Motor neuron (in vitro differentiated cells): ENCODE results near the gene LSAMP. TPM values are rescaled to one million over a fixed set of nuclear protein-coding genes. Genes with fewer than 3 reads are reported as not detected.

ENCODE experiments used
- ATAC-seq, 8 experiments: fragments of 200-7000 bp; cut with Tn5 transposase; replicated peaks in 6 of 8; 2 replicates each; pipeline ENCODE4 v1.8.0; 2021; ENCODE audit warnings: mild to moderate bottlenecking in 8 of 8, moderate library complexity in 8 of 8
- H3K27ac ChIP-seq, 2 donors: fragments of 250-450 bp; sonication (Bioruptor Pico); 2 replicates each; pipeline ENCODE4 v1.9.0; 2021; ENCODE audit warnings: antibody characterized with exemption in 2 of 2, mild to moderate bottlenecking in 2 of 2, moderate library complexity in 1 of 2
- H3K4me1 ChIP-seq, 2 donors: fragments of 250-450 bp; sonication (Bioruptor Pico); replicated peaks in 1 of 2; 2 replicates each; pipeline ENCODE4 v1.6.1; 2021; ENCODE audit warnings: antibody characterized with exemption in 2 of 2, mild to moderate bottlenecking in 2 of 2, moderate library complexity in 1 of 2
- H3K4me3 ChIP-seq, 5 donors: fragments of 250-450 bp; sonication (Bioruptor Pico); 2 replicates each; pipeline ENCODE4 v1.9.0; 2021; ENCODE audit warnings: antibody characterized with exemption in 5 of 5, mild to moderate bottlenecking in 5 of 5, moderate library complexity in 4 of 5
- WGBS, 10 experiments: fragments of 450-650 bp; shearing (Covaris generic); methylation state at CpG; one replicate each; pipeline ENCODE4 v1.0.0; 2022; 5-methylcytosine and 5-hydroxymethylcytosine counted together
- in situ Hi-C, 9 experiments: fragments of 400-800 bp; cut with MboI; loops; one replicate each; pipeline ENCODE4 v1.15.0; 2021; ENCODE audit warnings: low sequenced_read_pairs in 9 of 9, low pct_unique_long_range_greater_than_20kb in 2 of 9; ENCODE audit not compliant: unreplicated experiment in 9 of 9
- total RNA-seq, 8 experiments: library from RNA; unstranded; fragments of 300-600 nt; gene quantifications; 2 replicates each; pipeline versions ENCODE4 v1.2.3 to v1.2.4, GENCODE V29; 2022

The LSAMP gene
- total RNA-seq, 8 experiments from 2014 or later: 24.4 to 76.5 (median 39.2) TPM

- Histone ChIP-seq H3K4me1 (peaks cover 0 to 6% of the 10 kb centered on the region in 2 donors), H3K27ac (no peak overlapping the region), H3K4me3 (no peak overlapping the region)
- no peak for ATAC-seq
- WGBS, 10 experiments: 33 to 100% (median 70%) methylated on average over 1 of the region's 1 CpG; no CpG with 5 or more reads in 4 of the 10 experiments
- in situ Hi-C loops: no loop called here
Observed at GRCh38 chr3:116057400-116058006, 387.8 kb downstream of the LSAMP start.

GRCh38 chr3:116056280-116056679 is 389.0 kb downstream of the LSAMP start:
- Histone ChIP-seq H3K4me1 (peaks cover 0 to 15% of the 10 kb centered on the region in 2 donors), H3K27ac (no peak overlapping the region), H3K4me3 (no peak overlapping the region)
- in situ Hi-C loops: no loop called here
- WGBS, 10 experiments: 72 to 100% (median 95%) methylated on average over 2 of the region's 2 CpGs; no CpG with 5 or more reads in 2 of the 10 experiments
- no peak for ATAC-seq

- ATAC-seq: no peak
- Histone ChIP-seq H3K4me1 (peaks cover 0 to 11% of the 10 kb centered on the region in 2 donors), H3K4me3 (no peak overlapping the region), H3K27ac (no peak overlapping the region)
- in situ Hi-C loops: no loop called here
Observed at GRCh38 chr3:116053017-116053416, 392.3 kb downstream of the LSAMP start.

- H3K27ac ChIP-seq: no peak overlapping the region
- no peak overlapping the region for H3K4me3 ChIP-seq
- ATAC-seq: no peak
- in situ Hi-C loops: no loop called here
- H3K4me1 ChIP-seq: peaks cover 0 to 11% of the 10 kb centered on the region in 2 donors
- 83 to 100% (median 95%) methylated on average over 2 to 3 of the region's 3 CpGs; no CpG with 5 or more reads in 6 of the 10 experiments for WGBS, 10 experiments
Observed at GRCh38 chr3:116052602-116053001, 392.7 kb downstream of the LSAMP start.

- Histone ChIP-seq H3K4me3 (no peak overlapping the region), H3K27ac (no peak overlapping the region), H3K4me1 (peaks cover 0 to 17% of the 10 kb centered on the region in 2 donors)
- in situ Hi-C loops: no loop called here
- ATAC-seq: no peak
- WGBS, 10 experiments: 65 to 100% (median 83%) methylated on average over 1 to 3 of the region's 3 CpGs; no CpG with 5 or more reads in 2 of the 10 experiments
Observed at GRCh38 chr3:116051586-116051985, 393.7 kb downstream of the LSAMP start.

- no peak overlapping the region for H3K27ac ChIP-seq
- WGBS, 10 experiments: 82 to 100% (median 92%) methylated on average over 1 to 4 of the region's 4 CpGs; no CpG with 5 or more reads in 2 of the 10 experiments
- H3K4me1 ChIP-seq: peaks cover 0 to 21% of the 10 kb centered on the region in 2 donors
- in situ Hi-C loops: no loop called here
- H3K4me3 ChIP-seq: no peak overlapping the region
- ATAC-seq: no peak
Observed at GRCh38 chr3:116051040-116051439, 394.2 kb downstream of the LSAMP start.

- no peak for ATAC-seq
- 17 to 100% (median 77%) methylated on average over 1 to 2 of the region's 2 CpGs for whole genome bisulfite sequencing, 10 experiments
- no peak overlapping the region for H3K4me3 ChIP-seq
- no peak overlapping the region for H3K27ac ChIP-seq
- in situ Hi-C loops: no loop called here
- H3K4me1 ChIP-seq: peaks cover 0 to 21% of the 10 kb centered on the region in 2 donors
Observed at GRCh38 chr3:116050311-116050915, 394.9 kb downstream of the LSAMP start.

- Histone ChIP-seq H3K4me1 (peaks cover 0 to 21% of the 10 kb centered on the region in 2 donors), H3K27ac (no peak overlapping the region), H3K4me3 (no peak overlapping the region)
- in situ Hi-C loops: no loop called here
- no peak for ATAC-seq
Observed at GRCh38 chr3:116048991-116049390, 396.3 kb downstream of the LSAMP start.

- ATAC-seq: peak in 5 of 8 experiments; percentile 22 to 52 (median 33)
- Histone ChIP-seq H3K4me3 (no peak overlapping the region), H3K27ac (no peak overlapping the region), H3K4me1 (peaks cover 0 to 12% of the 10 kb centered on the region in 2 donors)
- WGBS, 10 experiments: 20 to 80% (median 43%) methylated on average over 1 to 3 of the region's 3 CpGs; no CpG with 5 or more reads in 2 of the 10 experiments
- in situ Hi-C loops: no loop called here
Observed at GRCh38 chr3:116046350-116046749, 398.9 kb downstream of the LSAMP start.

- Histone ChIP-seq H3K27ac (no peak overlapping the region), H3K4me1 (peaks cover 2 to 10% of the 10 kb centered on the region in 2 donors), H3K4me3 (no peak overlapping the region)
- in situ Hi-C loops: no loop called here
- no peak for ATAC-seq
Observed at GRCh38 chr3:116045314-116045713, 400.0 kb downstream of the LSAMP start.

GRCh38 chr3:116040152-116040551 is 405.1 kb downstream of the LSAMP start:
- peaks cover 10 to 15% of the 10 kb centered on the region in 2 donors for H3K4me1 ChIP-seq
- ATAC-seq: no peak
- 37 to 100% (median 80%) methylated on average over 1 to 3 of the region's 3 CpGs; no CpG with 5 or more reads in 3 of the 10 experiments for WGBS, 10 experiments
- in situ Hi-C loops: no loop called here
- no peak overlapping the region for H3K4me3 ChIP-seq
- no peak overlapping the region for H3K27ac ChIP-seq

- 48 to 100% (median 79%) methylated on average over 2 to 4 of the region's 4 CpGs; no CpG with 5 or more reads in 1 of the 10 experiments for WGBS, 10 experiments
- no peak overlapping the region for H3K27ac ChIP-seq
Observed at GRCh38 chr3:116039651-116039985, 405.7 kb downstream of the LSAMP start.

GRCh38 chr3:116038968-116039650 is 406.2 kb downstream of the LSAMP start:
- ATAC-seq: peak in 2 of 8 experiments; percentile 34 to 47
- in situ Hi-C loops: no loop called here
- Histone ChIP-seq H3K4me1 (peaks cover 21 to 24% of the 10 kb centered on the region in 2 donors), H3K27ac (no peak overlapping the region), H3K4me3 (no peak overlapping the region)
- WGBS, 10 experiments: 33 to 100% (median 40%) methylated on average over 1 of the region's 1 CpG; no CpG with 5 or more reads in 7 of the 10 experiments

More at GRCh38 chr3:116039651-116039985, 405.7 kb downstream of the LSAMP start:
- Histone ChIP-seq H3K4me1 (peaks cover 15 to 20% of the 10 kb centered on the region in 2 donors), H3K4me3 (no peak overlapping the region)
- in situ Hi-C loops: no loop called here
- no peak for ATAC-seq
